ENCODE data around the gene ABCB1. TPM values are rescaled to one million over a fixed set of nuclear protein-coding genes. Genes with fewer than 3 reads are reported as not detected.
"Not testable (repeated sequence)": the region's sequence is repeated elsewhere in the genome, so short reads cannot be mapped to it uniquely, and the experiment has no call there.

ABCB1 gene
- total and polyA plus RNA-seq, 2 of the 13 experiments (the other 11 are each of a cell fraction or from before 2014, with no cell fraction given), result 42.8 to 52.6 TPM

- TF ChIP-seq, protein P1, sequence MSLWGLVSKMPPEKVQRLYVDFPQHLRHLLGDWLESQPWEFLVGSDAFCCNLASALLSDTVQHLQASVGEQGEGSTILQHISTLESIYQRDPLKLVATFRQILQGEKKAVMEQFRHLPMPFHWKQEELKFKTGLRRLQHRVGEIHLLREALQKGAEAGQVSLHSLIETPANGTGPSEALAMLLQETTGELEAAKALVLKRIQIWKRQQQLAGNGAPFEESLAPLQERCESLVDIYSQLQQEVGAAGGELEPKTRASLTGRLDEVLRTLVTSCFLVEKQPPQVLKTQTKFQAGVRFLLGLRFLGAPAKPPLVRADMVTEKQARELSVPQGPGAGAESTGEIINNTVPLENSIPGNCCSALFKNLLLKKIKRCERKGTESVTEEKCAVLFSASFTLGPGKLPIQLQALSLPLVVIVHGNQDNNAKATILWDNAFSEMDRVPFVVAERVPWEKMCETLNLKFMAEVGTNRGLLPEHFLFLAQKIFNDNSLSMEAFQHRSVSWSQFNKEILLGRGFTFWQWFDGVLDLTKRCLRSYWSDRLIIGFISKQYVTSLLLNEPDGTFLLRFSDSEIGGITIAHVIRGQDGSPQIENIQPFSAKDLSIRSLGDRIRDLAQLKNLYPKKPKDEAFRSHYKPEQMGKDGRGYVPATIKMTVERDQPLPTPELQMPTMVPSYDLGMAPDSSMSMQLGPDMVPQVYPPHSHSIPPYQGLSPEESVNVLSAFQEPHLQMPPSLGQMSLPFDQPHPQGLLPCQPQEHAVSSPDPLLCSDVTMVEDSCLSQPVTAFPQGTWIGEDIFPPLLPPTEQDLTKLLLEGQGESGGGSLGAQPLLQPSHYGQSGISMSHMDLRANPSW (CRISPR knock-in tag; IDR thresholded peaks at IDR 0.05; ENCODE audit: borderline replicate concordance), result 0 out of 2 replicates have a peak, but pooled peaks have one; percentile 4
- TF ChIP-seq NRL (CRISPR knock-in tag; IDR thresholded peaks at IDR 0.05; ENCODE audit: borderline replicate concordance), result 0 out of 2 replicates have a peak, but pooled peaks have one; percentile 6
- peak in 1 of 2 experiments; percentile 10; a peak in 1 of 4 replicates for TF ChIP-seq KLF16 (CRISPR knock-in tag; IDR thresholded peaks at IDR 0.05)
- 0 out of 2 replicates have a peak, but pooled peaks have one; percentile 5 for TF ChIP-seq ZNF264 (CRISPR knock-in tag; IDR thresholded peaks at IDR 0.05)
- TF ChIP-seq MTERF4 (CRISPR knock-in tag; IDR thresholded peaks at IDR 0.05), result 0 out of 2 replicates have a peak, but pooled peaks have one; percentile 12
- 0 out of 2 replicates have a peak, but pooled peaks have one; percentile 0 for TF ChIP-seq ZNF598 (CRISPR knock-in tag; IDR thresholded peaks at IDR 0.05; ENCODE audit: borderline replicate concordance)
- not testable (repeated sequence) for TF ChIP-seq ZBTB40 (IDR thresholded peaks at IDR 0.05)
- 0 out of 2 replicates have a peak, but pooled peaks have one; percentile 12 for TF ChIP-seq ZBTB40 (CRISPR knock-in tag; IDR thresholded peaks at IDR 0.05)
Measured at GRCh38 chr7:87465534-87465880, 135.2 kb downstream of the ABCB1 start (continued).
